ENCODE data around the gene PTPN11.

PTPN11 gene

GRCh38 chr12:112555621-112556233 lies 137.0 kb downstream of the PTPN11 start:
- no peak for DNase-seq

GRCh38 chr12:112557951-112558630 lies 139.3 kb downstream of the PTPN11 start:
- no peak for DNase-seq

Measured in CD4-positive, alpha-beta T cell treated with Interleukin-1 beta for 1 hour (primary cell).